A549 (cell line): ENCODE results near the gene POMC. TPM values are rescaled to one million over a fixed set of nuclear protein-coding genes. Genes with fewer than 3 reads are reported as not detected.

Experiments
- ATAC-seq, 2 experiments: fragments of 200-7000 bp in 1 of 2; fragments of >200 bp in 1 of 2; cut with Nextera tagmentation in 1 of 2; cut with Tn5 transposase in 1 of 2; 3 replicates each; pipeline versions ENCODE4 v1.8.0 to v1.9.1; 2018 to 2020; ENCODE audit warnings: mild to moderate bottlenecking in 1 of 2, moderate library complexity in 1 of 2
- CTCF ChIA-PET: fragments of 300-600 bp; sonication (Branson Sonifier 250); formaldehyde crosslinking; extraction: SDS; loops from one replicate; lab custom pipeline; 2021; ENCODE audit warnings: antibody characterized with exemption, inconsistent platforms; lab: Yijun Ruan, JAX
- POLR2A ChIA-PET: fragments of 350-600 bp; formaldehyde crosslinking; extraction: SDS; loops from one replicate; lab custom pipeline; 2021; ENCODE audit warnings: antibody characterized with exemption, inconsistent platforms; lab: Yijun Ruan, JAX
- DNase-seq, 2 experiments: peaks; one replicate each; pipeline versions ENCODE4 v3.0.0 to v3.0.0-alpha.2; 2011 to 2016; ENCODE audit warnings: low read depth in 1 of 2, low spot score in 1 of 2
- FAIRE-seq: peaks from 2 replicates; lab custom pipeline; 2011; peaks lifted over from hg19 to GRCh38; lab: Jason Lieb, UNC
- H3K27ac ChIP-seq, 2 experiments: fragments of >200 bp; sonication (Bioruptor Twin); formaldehyde crosslinking; 3 replicates each; pipeline ENCODE4 v1.5.1; 2016 to 2017
- H3K4me1 ChIP-seq: fragments of >200 bp; sonication (Bioruptor Twin); formaldehyde crosslinking; 3 replicates; pipeline ENCODE4 v1.6.1; 2016
- H3K4me2 ChIP-seq: fragments of >200 bp; sonication (Bioruptor Twin); formaldehyde crosslinking; 3 replicates; pipeline ENCODE4 v1.6.1; 2016
- H3K4me3 ChIP-seq: fragments of >200 bp; sonication (Bioruptor Twin); formaldehyde crosslinking; 3 replicates; pipeline ENCODE4 v1.5.1; 2016
- H3K9me3 ChIP-seq: fragments of >200 bp; sonication (Bioruptor Twin); formaldehyde crosslinking; 3 replicates; pipeline ENCODE4 v1.6.1; 2016
- BHLHE40 ChIP-seq: IDR thresholded peaks from 2 replicates; pipeline ENCODE4 v1.6.1; 2012; ENCODE audit warnings: low read depth, low read length, inconsistent platforms
- CBX2 ChIP-seq: fragments of 200-600 bp; sonication (generic); IDR thresholded peaks from 2 replicates; pipeline ENCODE4 v1.6.1; 2016; ENCODE audit warnings: low read depth, mild to moderate bottlenecking, borderline replicate concordance
- CHD2 ChIP-seq: fragments of 150-350 bp; IDR thresholded peaks from 2 replicates; pipeline ENCODE4 v1.6.1; 2014; ENCODE audit warnings: low read length; ENCODE audit not compliant: partially characterized antibody
- EHF ChIP-seq: fragments of 250-450 bp; sonication (Bioruptor Pico); IDR thresholded peaks from 2 replicates; pipeline ENCODE4 v1.5.0; 2020; ENCODE audit warnings: mild to moderate bottlenecking
- EHMT2 ChIP-seq: fragments of 200-600 bp; sonication (generic); IDR thresholded peaks from 2 replicates; pipeline ENCODE4 v1.6.1; 2016; ENCODE audit warnings: antibody characterized with exemption, low read depth, mild to moderate bottlenecking, moderate library complexity
- HEYL ChIP-seq: fragments of 250-450 bp; sonication (Bioruptor Pico); IDR thresholded peaks from 2 replicates; pipeline ENCODE4 v1.8.0; 2021; ENCODE audit warnings: mild to moderate bottlenecking, moderate library complexity
- JUNB ChIP-seq: fragments of >200 bp; sonication (Bioruptor Twin); formaldehyde crosslinking; IDR thresholded peaks from 2 replicates; pipeline ENCODE4 v1.6.1; 2016
- MAZ ChIP-seq: fragments of 150-350 bp; IDR thresholded peaks from 2 replicates; pipeline ENCODE4 v1.6.1; 2014; ENCODE audit warnings: antibody characterized with exemption, low read depth, low read length, borderline replicate concordance
- MYC ChIP-seq: IDR thresholded peaks from 2 replicates; pipeline ENCODE4 v1.6.1; 2012; ENCODE audit warnings: mild to moderate bottlenecking, inconsistent platforms, low read length, improper control_type of control experiment, borderline replicate concordance
- PHF8 ChIP-seq: fragments of 200-600 bp; sonication (generic); IDR thresholded peaks from 2 replicates; pipeline ENCODE4 v1.6.1; 2016; ENCODE audit warnings: low read depth, mild to moderate bottlenecking, antibody characterized with exemption, moderate library complexity, borderline replicate concordance
- POLR2AphosphoS2 ChIP-seq: conservative IDR thresholded peaks from 2 replicates; pipeline ENCODE4 v1.6.1; 2012; ENCODE audit warnings: low read length, improper control_type of control experiment, inconsistent platforms
- RAD21 ChIP-seq, 2 experiments: fragments of >200 bp in 1 of 2; sonication (Bioruptor Twin) in 1 of 2; formaldehyde crosslinking in 1 of 2; IDR thresholded peaks in 1 of 2; conservative IDR thresholded peaks in 1 of 2; 2 replicates in 1 of 2; 3 replicates in 1 of 2; pipeline ENCODE4 v1.6.1; 2012 to 2018; ENCODE audit warnings: inconsistent platforms in 1 of 2
- RARB ChIP-seq: fragments of 250-450 bp; sonication (Bioruptor Pico); IDR thresholded peaks from 2 replicates; pipeline ENCODE4 v1.8.0; 2021; ENCODE audit warnings: mild to moderate bottlenecking, moderate library complexity
- RCOR1 ChIP-seq: fragments of 150-350 bp; IDR thresholded peaks from 2 replicates; pipeline ENCODE4 v1.6.1; 2014; ENCODE audit warnings: antibody characterized with exemption, low read length, low read depth
- RFX5 ChIP-seq: fragments of 450-650 bp; IDR thresholded peaks from 2 replicates; pipeline ENCODE4 v1.7.1; 2014; ENCODE audit warnings: antibody characterized with exemption, mild to moderate bottlenecking, moderate library complexity
- RNF2 ChIP-seq: fragments of 200-600 bp; sonication (generic); IDR thresholded peaks from 2 replicates; pipeline ENCODE4 v1.6.1; 2016; ENCODE audit warnings: low read depth, mild to moderate bottlenecking, antibody characterized with exemption, moderate library complexity, borderline replicate concordance
- SREBF2 ChIP-seq: fragments of 450-650 bp; IDR thresholded peaks from 2 replicates; pipeline ENCODE4 v1.6.1; 2014; ENCODE audit warnings: mild to moderate bottlenecking, moderate library complexity
- ZNF302 ChIP-seq: fragments of 250-450 bp; sonication (Bioruptor Pico); IDR thresholded peaks from 2 replicates; pipeline ENCODE4 v1.9.0; 2021; ENCODE audit warnings: inconsistent platforms, mild to moderate bottlenecking, moderate library complexity
- ZSCAN20 ChIP-seq: fragments of 250-450 bp; sonication (Bioruptor Pico); IDR thresholded peaks from 2 replicates; pipeline ENCODE4 v1.8.0; 2022; ENCODE audit warnings: mild to moderate bottlenecking, moderate library complexity
- WGBS: methylation state at CpG from one replicate; pipeline ENCODE4 v1.1.6; 2017; ENCODE audit errors: missing lambda C conversion rate; 5-methylcytosine and 5-hydroxymethylcytosine counted together
- polyA plus RNA-seq, 4 experiments: library from polyadenylated mRNA; depleted of rRNA in 3 of 4; stranded (reverse); fragments of >200 nt; fragmentation: RNase III in 1 of 4; extraction: RNeasy Plus Mini Kit Qiagen cat#74134 plus additional on column Dnase treatment in 1 of 4; gene quantifications; 2 replicates in 3 of 4; 3 replicates in 1 of 4; pipeline ENCODE4 v1.2.3, GENCODE V29; 2011 to 2017
- TF ChIP-seq, protein P1 (sequence below): fragments of 250-450 bp; sonication (Bioruptor Pico); IDR thresholded peaks from 2 replicates; pipeline ENCODE4 v1.5.0; 2020; ENCODE audit warnings: low read depth, mild to moderate bottlenecking, moderate library complexity
- TF ChIP-seq, protein P2 (sequence below): IDR thresholded peaks from 2 replicates; pipeline ENCODE4 v1.6.1; 2012; ENCODE audit warnings: low read depth, borderline replicate concordance
- TF ChIP-seq, protein P3 (sequence below): fragments of 450-650 bp; IDR thresholded peaks from 2 replicates; pipeline ENCODE4 v1.6.1; 2014; ENCODE audit warnings: antibody characterized with exemption
- TF ChIP-seq, protein P4 (sequence below): fragments of 150-350 bp; IDR thresholded peaks from 2 replicates; pipeline ENCODE4 v1.6.1; 2014; ENCODE audit warnings: low read depth, mild to moderate bottlenecking, low read length

Gene POMC
- polyA plus RNA-seq, 2 of the 4 experiments (the other 2 are of a cell fraction): not detected

DNA sequence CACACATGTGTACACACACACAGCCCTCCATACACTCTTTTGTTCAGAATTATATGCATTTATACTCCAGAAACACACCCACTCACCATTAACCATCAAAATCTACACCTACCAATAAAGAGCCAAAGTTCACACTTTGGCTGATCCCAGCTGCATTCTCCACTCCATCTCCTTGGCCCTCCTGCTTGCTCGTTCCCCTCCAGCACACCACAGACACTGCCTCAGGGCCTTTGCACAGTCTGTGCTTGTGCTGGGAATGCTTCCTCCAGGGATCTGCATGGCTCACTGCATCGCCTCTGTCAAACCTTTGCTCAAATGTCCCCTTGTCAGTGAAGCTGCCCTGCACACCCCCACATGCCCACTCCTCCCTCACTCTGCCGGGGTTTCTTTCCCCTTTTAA, 46.0 kb downstream of the POMC start (continued):
- TF ChIP-seq, protein P1, sequence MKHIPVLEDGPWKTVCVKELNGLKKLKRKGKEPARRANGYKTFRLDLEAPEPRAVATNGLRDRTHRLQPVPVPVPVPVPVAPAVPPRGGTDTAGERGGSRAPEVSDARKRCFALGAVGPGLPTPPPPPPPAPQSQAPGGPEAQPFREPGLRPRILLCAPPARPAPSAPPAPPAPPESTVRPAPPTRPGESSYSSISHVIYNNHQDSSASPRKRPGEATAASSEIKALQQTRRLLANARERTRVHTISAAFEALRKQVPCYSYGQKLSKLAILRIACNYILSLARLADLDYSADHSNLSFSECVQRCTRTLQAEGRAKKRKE (CRISPR knock-in tag): no peak
- TF ChIP-seq RFX5 (no peak), EHMT2 (no peak), POLR2AphosphoS2 (no peak)
- TF ChIP-seq, protein P2, sequence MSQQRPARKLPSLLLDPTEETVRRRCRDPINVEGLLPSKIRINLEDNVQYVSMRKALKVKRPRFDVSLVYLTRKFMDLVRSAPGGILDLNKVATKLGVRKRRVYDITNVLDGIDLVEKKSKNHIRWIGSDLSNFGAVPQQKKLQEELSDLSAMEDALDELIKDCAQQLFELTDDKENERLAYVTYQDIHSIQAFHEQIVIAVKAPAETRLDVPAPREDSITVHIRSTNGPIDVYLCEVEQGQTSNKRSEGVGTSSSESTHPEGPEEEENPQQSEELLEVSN: no peak

DNA sequence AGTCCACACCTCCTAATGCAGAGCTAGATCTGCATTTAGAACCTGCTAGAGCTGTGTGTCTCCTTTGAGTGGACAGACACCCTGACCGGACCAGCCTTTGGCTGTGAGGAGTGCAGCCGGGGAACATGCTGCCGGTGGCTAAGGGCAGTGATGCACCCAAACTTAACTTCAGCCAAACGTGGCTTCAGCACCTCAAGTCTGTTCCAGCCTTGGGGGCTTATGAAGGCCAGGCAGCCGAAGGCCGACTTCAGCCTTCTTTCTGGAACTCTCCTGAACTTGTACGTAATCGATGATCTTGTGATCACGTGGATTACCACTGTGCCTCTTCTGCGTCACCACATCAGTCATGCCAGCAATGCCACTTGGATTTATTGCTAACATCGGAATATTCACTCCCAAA, 49.1 kb downstream of the POMC start:
- CTCF ChIA-PET: interaction anchor here (0.6 to 9.7 kb wide), 4 partner anchors 10 to 143 kb away, joined by 3 to 55 read pairs (median 16); no protein-coding TSS in a partner anchor
- ATAC-seq (0 out of 6 replicates have a peak, but pooled peaks of 1 of the 2 experiments have one; percentile 45), FAIRE-seq (no peak)
- no peaks in the 10 kb centered on the region for H3K4me1 ChIP-seq
- no peak overlapping the region for H3K27ac ChIP-seq
- WGBS: 93% methylated on average over 11 of the region's 11 CpGs
- H3K4me3 ChIP-seq: no peak overlapping the region
- TF ChIP-seq HEYL (no peak), EHMT2 (no peak), RFX5 (no peak), EHF (CRISPR knock-in tag) (no peak), RAD21 (conservative IDR thresholded peaks at IDR 0.05 in 1 of 2, IDR thresholded peaks at IDR 0.05 in 1 of 2) (no peak), ZSCAN20 (CRISPR knock-in tag) (no peak), BHLHE40 (no peak), MYC (no peak), ZNF302 (CRISPR knock-in tag) (no peak), MAZ (no peak), CHD2 (no peak), CBX2 (no peak)
- TF ChIP-seq, all 56 proteins: peak for 0
- Histone ChIP-seq H3K9me3 (no peaks in the 10 kb centered on the region), H3K4me2 (no peak overlapping the region)
- POLR2A ChIA-PET: no interaction called here
- DNase-seq: no peak

DNA sequence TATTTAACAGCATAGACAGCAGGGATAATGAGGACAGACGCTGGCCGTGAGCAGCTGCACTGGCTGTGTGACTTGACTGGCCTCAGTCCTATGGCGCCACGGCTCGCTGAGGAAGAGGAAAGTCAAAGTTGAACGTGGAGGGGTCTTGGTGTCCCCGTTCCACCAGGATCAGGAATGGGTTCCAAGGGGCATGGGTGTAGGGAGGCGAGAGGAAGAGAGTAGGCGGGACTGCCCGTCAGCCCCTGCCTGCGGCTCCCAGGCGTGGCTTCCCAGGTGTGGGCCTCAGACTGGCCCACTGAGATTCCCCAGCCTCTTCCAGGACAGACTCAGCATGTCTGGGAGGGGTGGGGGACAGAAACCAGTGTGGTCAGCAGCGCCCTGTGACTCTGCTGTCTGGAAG, 51.4 kb downstream of the POMC start:
- DNase-seq (no peak), FAIRE-seq (no peak), ATAC-seq (no peak)
- ChIA-PET CTCF (interaction anchor here (4.5 to 9.7 kb wide), 2 partner anchors 12 to 141 kb away, joined by 34 to 55 read pairs; no protein-coding TSS in a partner anchor), POLR2A (no interaction called here)
- TF ChIP-seq RARB (CRISPR knock-in tag) (no peak), RFX5 (no peak), RCOR1 (no peak), SREBF2 (no peak), PHF8 (no peak), JUNB (no peak), RNF2 (no peak)
- TF ChIP-seq, protein P3, sequence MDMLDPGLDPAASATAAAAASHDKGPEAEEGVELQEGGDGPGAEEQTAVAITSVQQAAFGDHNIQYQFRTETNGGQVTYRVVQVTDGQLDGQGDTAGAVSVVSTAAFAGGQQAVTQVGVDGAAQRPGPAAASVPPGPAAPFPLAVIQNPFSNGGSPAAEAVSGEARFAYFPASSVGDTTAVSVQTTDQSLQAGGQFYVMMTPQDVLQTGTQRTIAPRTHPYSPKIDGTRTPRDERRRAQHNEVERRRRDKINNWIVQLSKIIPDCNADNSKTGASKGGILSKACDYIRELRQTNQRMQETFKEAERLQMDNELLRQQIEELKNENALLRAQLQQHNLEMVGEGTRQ: no peak
- TF ChIP-seq, protein P4, sequence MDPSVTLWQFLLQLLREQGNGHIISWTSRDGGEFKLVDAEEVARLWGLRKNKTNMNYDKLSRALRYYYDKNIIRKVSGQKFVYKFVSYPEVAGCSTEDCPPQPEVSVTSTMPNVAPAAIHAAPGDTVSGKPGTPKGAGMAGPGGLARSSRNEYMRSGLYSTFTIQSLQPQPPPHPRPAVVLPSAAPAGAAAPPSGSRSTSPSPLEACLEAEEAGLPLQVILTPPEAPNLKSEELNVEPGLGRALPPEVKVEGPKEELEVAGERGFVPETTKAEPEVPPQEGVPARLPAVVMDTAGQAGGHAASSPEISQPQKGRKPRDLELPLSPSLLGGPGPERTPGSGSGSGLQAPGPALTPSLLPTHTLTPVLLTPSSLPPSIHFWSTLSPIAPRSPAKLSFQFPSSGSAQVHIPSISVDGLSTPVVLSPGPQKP: no peak
- TF ChIP-seq, protein P1 (CRISPR knock-in tag): no peak
- WGBS: 91% methylated on average over 13 of the region's 13 CpGs
- 0 out of 3 replicates have a peak, but pooled peaks cover 4% of the 10 kb centered on the region for H3K4me1 ChIP-seq
- no peak overlapping the region for H3K4me3 ChIP-seq
- H3K4me2 ChIP-seq: no peak overlapping the region
- H3K9me3 ChIP-seq: no peaks in the 10 kb centered on the region
- no peak overlapping the region for H3K27ac ChIP-seq
